ENCODE data around the gene FRAS1. TPM values are rescaled to one million over a fixed set of nuclear protein-coding genes. Genes with fewer than 3 reads are reported as not detected.

The FRAS1 gene
- total RNA-seq, 2 experiments from 2014 or later, result not detected

DNA sequence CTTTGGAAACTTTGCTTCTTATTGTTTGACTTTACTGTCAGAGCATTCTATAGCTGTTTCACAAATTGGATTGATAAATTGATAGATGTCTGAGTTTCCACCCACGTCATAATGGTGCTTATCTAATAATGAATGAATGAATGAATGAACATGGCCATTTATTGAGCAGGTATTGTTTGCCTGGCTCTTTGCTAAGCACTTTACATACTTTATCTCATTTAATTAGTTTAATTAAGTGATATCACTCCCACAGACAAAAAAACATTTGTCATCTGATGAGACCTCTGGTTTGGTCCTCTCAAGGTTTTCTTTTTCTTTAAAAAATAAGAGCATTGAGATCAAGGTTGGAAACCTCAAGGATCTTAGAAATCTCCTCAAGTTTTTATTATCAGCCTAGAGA, 2.8 kb downstream of the FRAS1 start:
- H3K36me3 Mint-ChIP-seq (ENCODE audit: low read depth), result no peaks in the 10 kb centered on the region
- no peaks in the 10 kb centered on the region for H3K9me3 Mint-ChIP-seq
- intact Hi-C loops (cut with DNase I, micrococcal nuclease), result no loop called here
- Histone ChIP-seq H3K27ac (ENCODE audit: low read depth in 1 of 2, low read length in 2 of 2) (no peak overlapping the region), H3K4me3 (ENCODE audit: low read length) (no peak overlapping the region), H3K27me3 (ENCODE audit: control insufficient read depth in 1 of 2, insufficient read depth in 2 of 2, low read length in 2 of 2) (peaks cover 51 to 78% of the 10 kb centered on the region in 2 experiments), H3K36me3 (ENCODE audit: insufficient read depth, low read length) (no peaks in the 10 kb centered on the region), H3K4me1 (ENCODE audit: insufficient read depth, low read length) (peaks cover 34% of the 10 kb centered on the region), H3K9me3 (ENCODE audit: control insufficient read depth in 1 of 2, insufficient read depth in 1 of 2, low read length in 2 of 2) (peaks cover 0 to 14% of the 10 kb centered on the region in 2 experiments)
- DNase-seq (no peak), ATAC-seq (ENCODE audit: poor library complexity) (no peak)
- TF ChIP-seq, protein P1, sequence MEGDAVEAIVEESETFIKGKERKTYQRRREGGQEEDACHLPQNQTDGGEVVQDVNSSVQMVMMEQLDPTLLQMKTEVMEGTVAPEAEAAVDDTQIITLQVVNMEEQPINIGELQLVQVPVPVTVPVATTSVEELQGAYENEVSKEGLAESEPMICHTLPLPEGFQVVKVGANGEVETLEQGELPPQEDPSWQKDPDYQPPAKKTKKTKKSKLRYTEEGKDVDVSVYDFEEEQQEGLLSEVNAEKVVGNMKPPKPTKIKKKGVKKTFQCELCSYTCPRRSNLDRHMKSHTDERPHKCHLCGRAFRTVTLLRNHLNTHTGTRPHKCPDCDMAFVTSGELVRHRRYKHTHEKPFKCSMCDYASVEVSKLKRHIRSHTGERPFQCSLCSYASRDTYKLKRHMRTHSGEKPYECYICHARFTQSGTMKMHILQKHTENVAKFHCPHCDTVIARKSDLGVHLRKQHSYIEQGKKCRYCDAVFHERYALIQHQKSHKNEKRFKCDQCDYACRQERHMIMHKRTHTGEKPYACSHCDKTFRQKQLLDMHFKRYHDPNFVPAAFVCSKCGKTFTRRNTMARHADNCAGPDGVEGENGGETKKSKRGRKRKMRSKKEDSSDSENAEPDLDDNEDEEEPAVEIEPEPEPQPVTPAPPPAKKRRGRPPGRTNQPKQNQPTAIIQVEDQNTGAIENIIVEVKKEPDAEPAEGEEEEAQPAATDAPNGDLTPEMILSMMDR (IDR thresholded peaks at IDR 0.05), result no peak
- ChIA-PET POLR2A (interaction anchor here (0.6 kb wide), 2 partner anchors 78 to 779 kb away, joined by 3 to 4 read pairs; no protein-coding TSS in a partner anchor), CTCF (interaction anchor here (0.6 kb wide), 1 partner anchor 88 kb away, joined by 3 read pairs; no protein-coding TSS in a partner anchor)
- peaks cover 84% of the 10 kb centered on the region for H3K27me3 Mint-ChIP-seq
- peak overlapping the region; percentile 74 for H3K4me3 Mint-ChIP-seq
- H3K27ac Mint-ChIP-seq, result no peak overlapping the region
- H3K4me1 Mint-ChIP-seq (ENCODE audit: low read depth), result peaks cover 29% of the 10 kb centered on the region

DNA sequence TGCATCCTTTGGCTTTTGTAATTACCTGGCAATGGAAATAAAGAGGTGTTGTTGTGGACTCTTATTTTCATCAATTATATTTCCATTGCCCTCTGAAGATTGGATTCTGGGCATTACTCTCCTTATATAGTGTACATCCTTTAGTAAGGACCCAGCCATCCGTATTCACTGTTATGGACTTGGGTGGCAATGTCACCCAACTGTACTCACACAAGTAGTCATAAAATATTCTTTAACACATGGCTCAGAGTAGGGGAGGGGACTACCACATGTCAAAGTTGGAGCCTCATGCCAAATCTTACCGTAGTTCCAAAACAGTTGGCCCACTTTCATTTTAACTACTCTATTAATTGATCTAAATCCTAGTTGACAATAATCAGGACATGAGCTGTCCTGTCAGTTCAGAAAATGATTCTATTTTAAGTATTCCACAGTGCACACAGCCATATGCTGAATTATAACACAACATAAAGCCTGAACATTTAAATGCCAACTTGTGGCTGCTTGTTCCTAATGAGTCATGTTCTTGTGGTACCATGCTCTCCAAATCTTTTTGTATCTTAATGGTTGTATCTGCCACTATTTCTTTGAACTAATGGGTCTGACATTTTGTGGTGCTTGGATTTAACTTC, 4.9 kb downstream of the FRAS1 start:
- H3K9me3 Mint-ChIP-seq, result no peaks in the 10 kb centered on the region
- peaks cover 41 to 69% of the 10 kb centered on the region in 2 experiments for H3K27me3 ChIP-seq (ENCODE audit: control insufficient read depth in 1 of 2, insufficient read depth in 2 of 2, low read length in 2 of 2)
- TF ChIP-seq, protein P1 (IDR thresholded peaks at IDR 0.05), result no peak
- no peaks in the 10 kb centered on the region for H3K36me3 Mint-ChIP-seq (ENCODE audit: low read depth)
- no peak for DNase-seq
- intact Hi-C loops (cut with DNase I, micrococcal nuclease), result no loop called here
- ATAC-seq (ENCODE audit: poor library complexity), result no peak
- H3K27ac Mint-ChIP-seq, result no peak overlapping the region
- no peak overlapping the region for H3K4me3 Mint-ChIP-seq
- no peak overlapping the region for H3K27ac ChIP-seq (ENCODE audit: low read depth in 1 of 2, low read length in 2 of 2)
- H3K9me3 ChIP-seq (ENCODE audit: control insufficient read depth in 1 of 2, insufficient read depth in 1 of 2, low read length in 2 of 2), result peaks cover 0 to 8% of the 10 kb centered on the region in 2 experiments
- peaks cover 20% of the 10 kb centered on the region for H3K4me1 Mint-ChIP-seq (ENCODE audit: low read depth)
- POLR2A ChIA-PET, result no interaction called here
- H3K4me1 ChIP-seq (ENCODE audit: insufficient read depth, low read length), result peaks cover 25% of the 10 kb centered on the region
- H3K36me3 ChIP-seq (ENCODE audit: insufficient read depth, low read length), result no peaks in the 10 kb centered on the region
- peaks cover 82% of the 10 kb centered on the region for H3K27me3 Mint-ChIP-seq
- CTCF ChIA-PET, result no interaction called here
- no peak overlapping the region for H3K4me3 ChIP-seq (ENCODE audit: low read length)

DNA sequence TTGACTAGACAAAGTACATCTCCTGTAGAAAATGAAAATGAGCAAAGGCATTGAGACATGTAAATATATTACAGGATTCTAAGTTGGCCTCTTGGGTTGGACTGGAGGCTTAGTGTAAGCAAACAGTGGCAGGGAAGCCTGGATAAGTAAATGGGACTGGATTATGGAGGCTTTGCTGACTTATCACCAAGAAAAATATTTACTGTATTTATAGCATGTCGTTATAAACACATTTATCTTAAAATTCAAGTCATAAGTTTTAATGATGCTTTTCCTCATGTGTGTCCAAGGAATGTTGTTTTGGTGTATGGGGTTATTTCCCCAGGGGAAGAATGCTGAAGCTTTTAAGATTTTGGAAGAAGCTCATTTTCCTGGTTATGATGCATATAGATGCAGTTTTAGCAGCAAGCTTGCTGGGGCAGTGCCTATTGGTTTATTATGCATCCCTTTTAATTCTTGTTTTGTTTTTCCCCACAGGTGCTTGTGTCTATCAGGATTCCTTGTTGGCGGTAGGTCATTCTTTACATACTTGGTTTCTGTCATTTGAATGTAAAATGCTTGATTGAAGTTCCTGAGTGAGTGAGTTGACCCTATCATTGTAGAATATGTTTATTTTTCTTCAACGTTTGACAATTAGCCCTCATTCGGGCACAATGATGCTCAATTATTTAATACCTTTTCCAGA, 8.5 kb downstream of the FRAS1 start:
- H3K4me3 Mint-ChIP-seq, result no peak overlapping the region
- ATAC-seq (ENCODE audit: poor library complexity), result no peak

More for the DNA sequence above, 8.5 kb downstream of the FRAS1 start:
- Mint-ChIP-seq H3K36me3 (ENCODE audit: low read depth) (no peaks in the 10 kb centered on the region), H3K27ac (no peak overlapping the region), H3K27me3 (peaks cover 80% of the 10 kb centered on the region), H3K9me3 (no peaks in the 10 kb centered on the region), H3K4me1 (ENCODE audit: low read depth) (no peaks in the 10 kb centered on the region)
- H3K4me1 ChIP-seq (ENCODE audit: insufficient read depth, low read length), result no peaks in the 10 kb centered on the region
- no peak overlapping the region for H3K4me3 ChIP-seq (ENCODE audit: low read length)
- no peak for DNase-seq
- TF ChIP-seq, protein P1 (IDR thresholded peaks at IDR 0.05), result no peak
- H3K9me3 ChIP-seq (ENCODE audit: control insufficient read depth in 1 of 2, insufficient read depth in 1 of 2, low read length in 2 of 2), result no peaks in the 10 kb centered on the region
- POLR2A ChIA-PET, result no interaction called here
- no peaks in the 10 kb centered on the region for H3K36me3 ChIP-seq (ENCODE audit: insufficient read depth, low read length)
- H3K27ac ChIP-seq (ENCODE audit: low read depth in 1 of 2, low read length in 2 of 2), result no peak overlapping the region
- H3K27me3 ChIP-seq (ENCODE audit: control insufficient read depth in 1 of 2, insufficient read depth in 2 of 2, low read length in 2 of 2), result peaks cover 8 to 48% of the 10 kb centered on the region in 2 experiments
- intact Hi-C loops (cut with DNase I, micrococcal nuclease), result no loop called here
- CTCF ChIA-PET, result no interaction called here

All from CD4-positive, alpha-beta T cell (primary cell).